MCF 10A (cell line): ENCODE results near the gene SHISA3. TPM values are rescaled to one million over a fixed set of nuclear protein-coding genes. Genes with fewer than 3 reads are reported as not detected.

Experiments used
- BruUV-seq: library from RNA; stranded (reverse); fragments of 400-500 nt; replicated peaks from 2 replicates; lab custom pipeline; 2021; lab: Mats Ljungman, UMichigan
- CTCF ChIA-PET: fragments of 300-600 bp; sonication (Branson Sonifier 250); formaldehyde crosslinking; extraction: SDS; loops from one replicate; lab custom pipeline; 2021; ENCODE audit warnings: antibody characterized with exemption, inconsistent platforms; lab: Yijun Ruan, JAX
- POLR2A ChIA-PET: fragments of 300-600, 350-650 bp; sonication (Branson Sonifier 250); formaldehyde crosslinking; extraction: SDS; loops from one replicate; lab custom pipeline; 2020; ENCODE audit warnings: antibody characterized with exemption, inconsistent platforms; lab: Yijun Ruan, JAX
- DNase-seq: peaks from one replicate; pipeline ENCODE4 v3.0.0-alpha.2; 2018; ENCODE audit not compliant: unreplicated experiment
- H3K27ac Mint-ChIP-seq: one replicate; pipeline ENCODE4 v1.8.0; 2022; ENCODE audit warnings: mild to moderate bottlenecking, low read depth, mixed read lengths; ENCODE audit not compliant: unreplicated experiment
- H3K27me3 Mint-ChIP-seq: one replicate; pipeline ENCODE4 v1.8.0; 2022; ENCODE audit warnings: mixed read lengths; ENCODE audit not compliant: insufficient read depth, unreplicated experiment
- H3K36me3 Mint-ChIP-seq: one replicate; pipeline ENCODE4 v1.8.0; 2022; ENCODE audit warnings: mild to moderate bottlenecking, moderate library complexity, mixed read lengths; ENCODE audit not compliant: insufficient read depth, unreplicated experiment
- H3K4me1 Mint-ChIP-seq: one replicate; pipeline ENCODE4 v1.8.0; 2022; ENCODE audit warnings: mixed read lengths; ENCODE audit not compliant: insufficient read depth, unreplicated experiment
- H3K4me3 Mint-ChIP-seq: one replicate; pipeline ENCODE4 v1.8.0; 2022; ENCODE audit warnings: mild to moderate bottlenecking, moderate library complexity, mixed read lengths; ENCODE audit not compliant: unreplicated experiment
- H3K9me3 Mint-ChIP-seq: one replicate; pipeline ENCODE4 v1.8.0; 2022; ENCODE audit warnings: mixed read lengths; ENCODE audit not compliant: unreplicated experiment
- CTCF ChIP-seq: fragments of 200-600 bp; IDR thresholded peaks from one replicate; pipeline ENCODE4 v1.8.0; 2022; ENCODE audit warnings: antibody characterized with exemption, mild to moderate bottlenecking; ENCODE audit not compliant: unreplicated experiment
- intact Hi-C: fragments of 100-400 bp; cut with micrococcal nuclease; formaldehyde crosslinking; loops from 2 replicates; pipeline ENCODE4 v1.14.1; 2022
- total RNA-seq: library from RNA; stranded (reverse); gene quantifications from 2 replicates; pipeline ENCODE4 v1.2.3, GENCODE V29; 2022

Gene SHISA3
- total RNA-seq, 1 experiment from 2014 or later = not detected

- BruUV-seq = no TSS peak
- Mint-ChIP-seq H3K27me3 (no peaks in the 10 kb centered on the region), H3K27ac (no peak overlapping the region), H3K4me3 (no peak overlapping the region), H3K36me3 (peaks cover 7% of the 10 kb centered on the region), H3K4me1 (peaks cover 6% of the 10 kb centered on the region), H3K9me3 (no peaks in the 10 kb centered on the region)
- no peak for DNase-seq
- intact Hi-C loops = no loop called here
- ChIA-PET CTCF (interaction anchor here (0.7 to 1.5 kb wide), 5 partner anchors 9 to 146 kb away, joined by 3 to 4 read pairs (median 3); no protein-coding TSS in a partner anchor), POLR2A (interaction anchor here (0.6 kb wide), 1 partner anchor 79 kb away, joined by 3 read pairs; no protein-coding TSS in a partner anchor)
- TF ChIP-seq CTCF = no peak
Observed at GRCh38 chr4:42360256-42360669, 37.0 kb upstream of the SHISA3 start.

GRCh38 chr4:42361456-42361855 lies 35.8 kb upstream of the SHISA3 start:
- no peak overlapping the region for H3K4me3 Mint-ChIP-seq
- intact Hi-C loops = no loop called here
- peaks cover 6% of the 10 kb centered on the region for H3K4me1 Mint-ChIP-seq
- no peak for TF ChIP-seq CTCF
- POLR2A ChIA-PET = no interaction called here
- no TSS peak for BruUV-seq
- H3K27me3 Mint-ChIP-seq = no peaks in the 10 kb centered on the region
- H3K36me3 Mint-ChIP-seq = peaks cover 7% of the 10 kb centered on the region
- CTCF ChIA-PET = interaction anchor here (0.9 kb wide), 1 partner anchor 159 kb away, joined by 3 read pairs; no protein-coding TSS in a partner anchor
- no peaks in the 10 kb centered on the region for H3K9me3 Mint-ChIP-seq
- H3K27ac Mint-ChIP-seq = no peak overlapping the region
- DNase-seq = no peak

GRCh38 chr4:42362591-42362990 lies 34.7 kb upstream of the SHISA3 start:
- ChIA-PET CTCF (interaction anchor here (0.5 kb wide), 1 partner anchor 155 kb away, joined by 4 read pairs; no protein-coding TSS in a partner anchor), POLR2A (interaction anchor here (0.6 kb wide), 1 partner anchor 34 kb away, joined by 3 read pairs; no protein-coding TSS in a partner anchor)
- TF ChIP-seq CTCF = no peak
- intact Hi-C loops = no loop called here
- no TSS peak for BruUV-seq
- Mint-ChIP-seq H3K27me3 (no peaks in the 10 kb centered on the region), H3K27ac (no peak overlapping the region), H3K4me3 (no peak overlapping the region), H3K4me1 (peaks cover 6% of the 10 kb centered on the region), H3K36me3 (no peaks in the 10 kb centered on the region), H3K9me3 (no peaks in the 10 kb centered on the region)
- no peak for DNase-seq

GRCh38 chr4:42363614-42364013 lies 33.7 kb upstream of the SHISA3 start:
- no peak overlapping the region for H3K27ac Mint-ChIP-seq
- TF ChIP-seq CTCF = no peak
- no TSS peak for BruUV-seq
- no peaks in the 10 kb centered on the region for H3K36me3 Mint-ChIP-seq
- no peak overlapping the region for H3K4me3 Mint-ChIP-seq
- ChIA-PET CTCF (interaction anchor here (0.7 kb wide), 1 partner anchor 1107 kb away, joined by 3 read pairs; the partner anchor contains the start of gene UCHL1), POLR2A (no interaction called here)
- H3K9me3 Mint-ChIP-seq = no peaks in the 10 kb centered on the region
- intact Hi-C loops = no loop called here
- no peaks in the 10 kb centered on the region for H3K27me3 Mint-ChIP-seq
- H3K4me1 Mint-ChIP-seq = peaks cover 6% of the 10 kb centered on the region
- no peak for DNase-seq
